GM18861 (cell line): Measurements from ENCODE around the gene APOC3.

Experiments
- ATAC-seq: cut with Tn5 transposase; IDR thresholded peaks from one replicate; pipeline ENCODE4 v1.9.1; 2021; ENCODE audit not compliant: unreplicated experiment

APOC3 gene

GRCh38 chr11:116847612-116848011 is 17.9 kb downstream of the APOC3 start:
- ATAC-seq, result no peak

GRCh38 chr11:116849060-116849459 is 19.4 kb downstream of the APOC3 start:
- ATAC-seq, result no peak

- no peak for ATAC-seq
Observed at GRCh38 chr11:116849486-116849885, 19.8 kb downstream of the APOC3 start.

DNA sequence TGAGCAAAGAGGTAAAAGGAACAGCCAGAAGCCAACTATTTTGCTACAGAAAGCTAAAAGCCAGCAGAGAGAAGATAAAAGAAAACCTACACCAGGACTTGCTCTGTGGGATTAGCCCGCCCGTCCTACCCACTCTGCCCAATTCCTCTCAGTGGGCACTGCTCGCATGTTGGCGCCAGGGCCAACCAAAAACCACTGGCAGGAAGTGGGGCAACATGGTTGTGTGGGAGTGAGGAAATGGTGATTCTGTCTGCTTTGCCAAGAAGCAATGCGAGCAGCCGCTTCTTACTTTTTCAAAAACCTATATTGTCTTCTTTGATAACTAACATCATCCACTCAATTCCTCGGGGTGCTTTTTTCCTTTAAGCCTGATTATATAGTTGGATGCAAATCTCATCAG is 21.9 kb downstream of the APOC3 start:
- no peak for ATAC-seq

GRCh38 chr11:116852261-116853031 is 22.7 kb downstream of the APOC3 start:
- ATAC-seq, result peak; percentile 31

- peak; percentile 91 for ATAC-seq
Observed at GRCh38 chr11:116853461-116854073, 23.9 kb downstream of the APOC3 start.

- no peak for ATAC-seq
Observed at GRCh38 chr11:116855413-116855812, 25.7 kb downstream of the APOC3 start.

- no peak for ATAC-seq
Observed at GRCh38 chr11:116856423-116856822, 26.7 kb downstream of the APOC3 start.

DNA sequence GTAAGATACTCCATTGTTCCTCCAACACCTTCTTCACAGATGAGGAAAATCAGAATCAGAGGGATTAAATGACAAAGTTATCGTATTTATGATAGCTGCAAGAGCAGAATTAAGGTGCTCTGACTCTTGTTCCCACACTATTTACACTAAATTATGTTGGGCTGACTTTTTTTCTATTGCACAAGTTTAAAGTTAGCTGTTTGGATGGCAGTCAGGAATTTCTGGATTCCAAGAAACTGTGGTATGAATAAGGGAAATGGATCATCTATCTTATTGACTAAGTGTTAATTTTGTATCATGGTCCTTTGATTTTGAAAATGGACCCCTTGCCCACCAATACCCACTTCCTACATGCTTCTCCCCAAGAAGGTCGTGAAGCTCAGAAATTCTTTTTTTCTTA is 27.6 kb downstream of the APOC3 start:
- no peak for ATAC-seq

- ATAC-seq, result no peak
Observed at GRCh38 chr11:116857936-116858335, 28.2 kb downstream of the APOC3 start.

DNA sequence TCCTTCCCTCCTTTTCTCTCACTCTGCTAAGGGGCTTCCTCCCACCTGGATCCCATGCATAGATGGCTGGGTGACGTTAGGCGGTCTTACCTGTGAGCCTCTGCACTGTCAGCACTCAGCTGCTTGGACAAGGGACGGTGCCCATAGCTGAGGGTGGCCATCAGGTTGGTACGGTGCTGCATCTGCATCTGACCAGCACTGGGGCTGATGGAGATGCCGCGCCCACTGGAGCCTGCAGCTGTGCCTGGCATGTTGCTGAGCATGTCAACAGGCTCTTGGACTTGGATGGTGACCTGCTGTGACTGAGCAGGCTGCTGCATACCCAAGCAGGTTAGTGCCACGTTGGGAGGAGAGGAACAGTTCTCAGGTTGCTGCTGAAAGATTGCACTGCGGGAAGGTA is 29.5 kb downstream of the APOC3 start:
- no peak for ATAC-seq

GRCh38 chr11:116860303-116860702 is 30.6 kb downstream of the APOC3 start:
- no peak for ATAC-seq

- no peak for ATAC-seq
Observed at GRCh38 chr11:116861539-116861938, 31.8 kb downstream of the APOC3 start.

GRCh38 chr11:116862185-116862584 is 32.5 kb downstream of the APOC3 start:
- ATAC-seq, result no peak

GRCh38 chr11:116862951-116863350 is 33.2 kb downstream of the APOC3 start:
- no peak for ATAC-seq

DNA sequence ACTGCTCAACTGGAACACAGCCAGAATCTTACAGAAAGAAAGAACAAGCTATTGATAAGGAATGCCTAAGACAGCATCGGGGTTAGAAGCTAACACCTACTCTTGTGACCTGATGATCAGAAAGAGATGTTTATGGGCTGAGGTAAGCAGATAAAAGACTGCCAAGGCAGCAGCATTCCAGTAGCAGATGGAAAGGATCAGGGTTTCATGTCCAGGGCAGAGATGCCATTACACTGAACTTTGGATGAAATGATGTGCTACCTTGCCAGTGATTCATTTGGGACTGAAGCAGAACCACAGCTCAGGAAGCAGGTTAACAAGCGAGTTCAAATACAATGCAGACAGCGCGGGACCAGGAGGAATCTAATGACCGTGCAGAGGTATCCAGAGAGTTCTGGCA is 34.8 kb downstream of the APOC3 start:
- no peak for ATAC-seq

DNA sequence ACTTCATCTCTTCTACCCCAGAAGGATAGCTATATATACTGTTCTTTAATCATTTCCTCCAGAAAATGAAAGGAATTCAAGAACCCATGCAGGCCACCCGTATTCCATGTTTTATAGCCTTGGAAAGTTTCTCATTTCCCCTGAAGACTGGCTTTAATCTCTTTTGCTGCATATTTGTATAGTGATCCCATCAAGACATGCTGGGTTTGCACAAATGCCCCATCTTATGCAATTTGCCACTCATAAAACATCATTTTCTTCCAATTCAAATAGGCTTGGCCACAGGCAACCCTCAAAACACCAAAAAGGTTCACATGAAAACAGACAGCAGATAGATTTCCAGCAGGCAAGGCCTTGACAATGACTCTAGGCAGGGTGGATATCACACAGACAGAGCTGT is 36.0 kb downstream of the APOC3 start:
- no peak for ATAC-seq

DNA sequence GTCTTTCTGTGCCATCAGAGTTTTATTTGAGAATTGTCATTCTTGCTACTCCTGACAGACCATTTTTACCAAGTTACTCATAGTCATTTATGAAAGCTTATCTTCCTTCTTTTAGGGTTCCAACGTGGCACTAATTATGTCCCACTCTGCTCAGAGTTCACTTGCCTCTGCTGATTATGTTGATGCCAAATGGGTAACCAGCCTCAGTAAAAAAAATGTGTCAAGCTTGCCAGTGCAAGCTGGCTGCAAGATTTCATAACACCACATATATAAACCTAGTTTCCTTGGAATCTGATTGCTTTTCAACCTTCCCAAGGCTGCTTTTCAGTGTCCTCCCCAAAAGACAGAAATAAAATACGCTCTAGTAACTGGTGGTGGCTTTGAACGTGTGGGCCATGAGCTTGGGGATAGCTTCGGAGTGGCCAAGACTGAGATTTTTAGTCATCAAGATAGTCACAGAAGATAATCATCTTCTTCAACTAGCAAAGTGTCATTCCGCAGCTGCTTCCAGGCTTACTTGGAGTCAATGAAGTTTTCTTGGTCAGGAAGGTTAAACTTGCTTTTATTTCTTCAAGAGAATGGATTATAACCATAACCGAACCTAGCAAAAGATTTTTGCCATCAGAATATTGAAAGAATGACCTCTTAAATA is 37.2 kb downstream of the APOC3 start:
- no peak for ATAC-seq

- ATAC-seq, result no peak
Observed at GRCh38 chr11:116867619-116868018, 37.9 kb downstream of the APOC3 start.

DNA sequence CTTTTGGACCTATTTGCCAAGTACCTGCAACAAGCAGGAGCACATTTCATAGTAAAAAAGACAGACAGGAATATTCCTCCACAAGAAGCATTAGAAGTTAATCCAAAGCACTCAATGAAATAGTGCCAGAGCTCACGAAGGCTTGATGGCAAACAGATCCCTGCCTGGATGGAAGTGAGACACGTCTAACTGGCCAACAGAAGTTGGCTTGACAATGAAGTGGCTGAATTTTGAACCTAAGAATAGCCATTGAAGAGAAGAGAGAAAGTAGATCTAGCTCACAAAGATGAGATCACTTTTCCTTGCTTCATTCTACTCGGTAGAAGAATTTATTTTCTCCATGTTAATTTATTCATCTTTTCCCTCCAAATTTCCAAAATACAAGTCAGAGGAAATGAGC is 38.4 kb downstream of the APOC3 start:
- no peak for ATAC-seq

DNA sequence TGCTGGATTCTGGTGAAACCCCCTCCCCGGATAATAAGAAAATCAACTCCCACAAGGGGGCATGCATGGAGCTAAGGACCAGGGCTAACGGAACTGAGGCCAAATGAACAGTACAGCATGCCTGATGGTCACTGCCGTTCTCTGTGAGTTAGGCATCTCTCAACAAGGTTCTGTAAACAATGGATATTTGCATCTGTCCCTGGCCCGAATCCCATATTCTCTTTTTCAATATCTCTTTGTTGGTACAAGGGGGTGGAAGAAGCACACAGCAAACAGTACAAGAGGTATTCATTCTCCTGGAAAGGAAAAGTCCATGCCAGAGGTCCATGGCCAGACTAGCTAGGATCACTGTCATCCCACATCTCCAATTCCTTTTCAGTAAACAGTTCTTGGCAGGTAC is 39.9 kb downstream of the APOC3 start:
- no peak for ATAC-seq

DNA sequence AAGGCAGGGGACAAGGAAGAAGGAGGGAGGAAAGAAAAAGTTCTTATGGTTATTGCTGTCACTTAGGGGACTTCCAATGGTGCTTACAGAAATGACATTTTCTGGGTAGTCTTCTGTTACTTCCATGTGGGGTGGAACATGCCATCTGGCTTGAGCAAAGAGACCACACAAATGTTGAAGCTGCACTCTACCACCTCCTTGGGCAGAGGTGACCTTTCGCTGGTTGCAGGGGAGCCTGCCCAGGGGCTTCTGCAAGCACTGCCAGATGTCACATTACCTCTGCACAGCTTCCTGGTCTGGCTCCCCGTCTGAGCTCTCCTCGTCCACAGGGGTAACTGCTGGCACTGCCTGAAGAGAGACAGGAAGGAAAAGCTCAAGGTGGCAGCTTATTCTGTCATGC is 40.3 kb downstream of the APOC3 start:
- ATAC-seq, result no peak
